K562 (cell line): ENCODE results near the gene SERP1. TPM values are rescaled to one million over a fixed set of nuclear protein-coding genes. Genes with fewer than 3 reads are reported as not detected.

Experiments
- BCL6 ChIP-seq: fragments of 250-450 bp; sonication (Bioruptor Pico); IDR thresholded peaks from 2 replicates; pipeline ENCODE4 v1.4.0; 2020
- CTBP1 ChIP-seq: fragments of 450-650 bp; IDR thresholded peaks from 2 replicates; pipeline ENCODE4 v1.6.1; 2016; ENCODE audit warnings: borderline replicate concordance
- DNMT1 ChIP-seq: fragments of 450-650 bp; IDR thresholded peaks from 2 replicates; pipeline ENCODE4 v1.6.1; 2016; ENCODE audit warnings: antibody characterized with exemption, mild to moderate bottlenecking
- E2F5 ChIP-seq: sonication (generic); formaldehyde crosslinking; IDR thresholded peaks from 2 replicates; pipeline ENCODE4 v1.8.0; 2022; ENCODE audit warnings: mild to moderate bottlenecking, missing genetic modification reagents
- JUNB ChIP-seq: fragments of 450-650 bp; formaldehyde crosslinking; conservative IDR thresholded peaks from 2 replicates; pipeline ENCODE4 v1.4.0; 2020; ENCODE audit warnings: mild to moderate bottlenecking
- MCM7 ChIP-seq, 2 experiments: fragments of 450-650 bp; IDR thresholded peaks; 2 replicates each; pipeline ENCODE4 v1.6.1; 2016 to 2018
- NFATC3 ChIP-seq: fragments of 450-650 bp; IDR thresholded peaks from 2 replicates; pipeline ENCODE4 v1.6.1; 2017; ENCODE audit warnings: mild to moderate bottlenecking
- NFIC ChIP-seq: fragments of 450-650 bp; IDR thresholded peaks from 2 replicates; pipeline ENCODE4 v1.6.1; 2017; ENCODE audit warnings: mild to moderate bottlenecking, inconsistent platforms
- POLR2A ChIP-seq: fragments of 450-650 bp; conservative IDR thresholded peaks from 2 replicates; pipeline ENCODE4 v1.6.1; 2016
- POLR2G ChIP-seq: fragments of 200-400 bp; formaldehyde crosslinking; IDR thresholded peaks from 2 replicates; pipeline ENCODE4 v1.6.1; 2017; ENCODE audit warnings: low read depth, mild to moderate bottlenecking, antibody characterized with exemption, low read length, moderate library complexity
- RNF219 ChIP-seq: fragments of 250-450 bp; sonication (Bioruptor Pico); IDR thresholded peaks from 2 replicates; pipeline ENCODE4 v1.5.0; 2022; ENCODE audit warnings: mild to moderate bottlenecking
- SAFB ChIP-seq: fragments of 200-400 bp; formaldehyde crosslinking; IDR thresholded peaks from 2 replicates; pipeline ENCODE4 v1.6.1; 2017; ENCODE audit warnings: low read depth, low read length, borderline replicate concordance
- SAFB2 ChIP-seq: fragments of 200-400 bp; formaldehyde crosslinking; IDR thresholded peaks from 2 replicates; pipeline ENCODE4 v1.6.1; 2018; ENCODE audit warnings: borderline replicate concordance, low read length, low read depth, moderate library complexity; ENCODE audit not compliant: severe bottlenecking
- SETDB1 ChIP-seq: IDR thresholded peaks from one replicate; pipeline ENCODE4 v1.6.1; 2012; ENCODE audit warnings: low read length, control low read depth, inconsistent platforms
- SNRNP70 ChIP-seq: fragments of 200-400 bp; formaldehyde crosslinking; optimal IDR thresholded peaks from 2 replicates; pipeline ENCODE3; 2017; ENCODE audit warnings: low read depth, low read length
- SRSF3 ChIP-seq: fragments of 200-400 bp; formaldehyde crosslinking; IDR thresholded peaks from 2 replicates; pipeline ENCODE4 v1.6.1; 2016; ENCODE audit warnings: mild to moderate bottlenecking, low read length, moderate library complexity; ENCODE audit not compliant: insufficient read depth
- TFAP4 ChIP-seq: sonication (generic); formaldehyde crosslinking; IDR thresholded peaks from 2 replicates; pipeline ENCODE4 v1.8.0; 2022; ENCODE audit warnings: missing genetic modification reagents, mild to moderate bottlenecking, moderate library complexity, borderline replicate concordance
- THAP7 ChIP-seq: fragments of 250-450 bp; sonication (Bioruptor Pico); IDR thresholded peaks from 2 replicates; pipeline ENCODE4 v1.5.0; 2021
- WHSC1 ChIP-seq: IDR thresholded peaks from one replicate; pipeline ENCODE4 v1.6.1; 2012; ENCODE audit warnings: low read length, control low read depth, inconsistent platforms
- ZBTB5 ChIP-seq: fragments of 450-650 bp; IDR thresholded peaks from 2 replicates; pipeline ENCODE4 v1.6.1; 2017; ENCODE audit warnings: antibody characterized with exemption
- ZBTB9 ChIP-seq: fragments of 450-650 bp; formaldehyde crosslinking; IDR thresholded peaks from 2 replicates; pipeline ENCODE4 v1.4.0; 2020; ENCODE audit warnings: mild to moderate bottlenecking, moderate library complexity
- ZNF778 ChIP-seq: fragments of 450-650 bp; formaldehyde crosslinking; IDR thresholded peaks from 2 replicates; pipeline ENCODE4 v1.4.0; 2020; ENCODE audit warnings: mild to moderate bottlenecking, moderate library complexity
- polyA plus RNA-seq, 8 experiments: library from polyadenylated mRNA; depleted of rRNA in 4 of 8; stranded (reverse) in 5 of 8; unstranded in 3 of 8; fragments of >200 nt; fragmentation: Nextera tagmentation in 2 of 8; fragmentation: Illumina TruSeq in 1 of 8; extraction: Ambion mirVana in 2 of 8; extraction: Trizol in 1 of 8; gene quantifications; 2 replicates each; pipeline versions ENCODE4 v1.2.1 to v1.2.3, GENCODE V29; 2011 to 2014; ENCODE audit warnings: inconsistent platforms in 1 of 8, missing spikeins in 1 of 8
- total RNA-seq, 7 experiments: library from RNA; depleted of rRNA in 6 of 7; stranded (reverse); fragments of >200 nt in 6 of 7; fragmentation: Illumina TruSeq in 2 of 7; extraction: Trizol in 2 of 7; gene quantifications; 2 replicates each; pipeline versions ENCODE4 v1.2.1 to v1.2.3, GENCODE V29; 2011 to 2021; ENCODE audit warnings: low replicate concordance in 1 of 7

The SERP1 gene
- total and polyA plus RNA-seq, 9 of the 15 experiments (the other 6 are each of a cell fraction or from before 2014, with no cell fraction given) = 38.6 to 443 (median 121) TPM

- TF ChIP-seq TFAP4 (peak; percentile 85), SRSF3 (no peak), THAP7 (CRISPR knock-in tag) (no peak), NFATC3 (peak; percentile 53; the same call in 1 of the 2 replicates), SAFB (no peak), ZNF778 (no peak), ZBTB5 (no peak), CTBP1 (peak; percentile 74; the same call in 1 of the 2 replicates), MCM7 (IDR thresholded peaks at IDR 0.05) (no peak), NFIC (no peak), SNRNP70 (no peak), DNMT1 (no peak), ZBTB9 (CRISPR knock-in tag) (0 out of 2 replicates have a peak, but pooled peaks have one; percentile 39), E2F5 (no peak), SAFB2 (no peak), SETDB1 (no peak), WHSC1 (no peak), POLR2A (peak; percentile 94), RNF219 (CRISPR knock-in tag) (no peak), BCL6 (CRISPR knock-in tag) (no peak), POLR2G (peak; percentile 99), JUNB (no peak)
Observed at GRCh38 chr3:150546226-150547044, at the start of gene SERP1, which contains the start of gene EIF2A (continued).
